K562 (cell line): Measurements from ENCODE around the gene ST14.

Experiments
- CTCF ChIP-seq, 3 experiments: IDR thresholded peaks in 2 of 3; conservative IDR thresholded peaks in 1 of 3; 2 replicates each; pipeline ENCODE4 v1.5.1; 2011 to 2012; ENCODE audit warnings: low read length in 3 of 3, mild to moderate bottlenecking in 3 of 3, control low read depth in 2 of 3, improper control_type of control experiment in 1 of 3, inconsistent platforms in 1 of 3, low read depth in 1 of 3, mixed read lengths in 1 of 3, moderate library complexity in 1 of 3; ENCODE audit not compliant: insufficient read depth in 2 of 3
- ELF4 ChIP-seq: fragments of 450-650 bp; formaldehyde crosslinking; IDR thresholded peaks from 2 replicates; pipeline ENCODE4 v1.4.0; 2022; ENCODE audit warnings: missing genetic modification characterization
- ILK ChIP-seq: fragments of 450-650 bp; IDR thresholded peaks from 2 replicates; pipeline ENCODE4 v1.6.1; 2016; ENCODE audit warnings: missing genetic modification characterization, low read depth, mild to moderate bottlenecking, missing compliant biosample characterization, moderate library complexity, borderline replicate concordance
- ZBTB43 ChIP-seq: sonication (generic); formaldehyde crosslinking; IDR thresholded peaks from 2 replicates; pipeline ENCODE4 v1.8.0; 2023; ENCODE audit warnings: mild to moderate bottlenecking, missing genetic modification reagents

- TF ChIP-seq ZBTB43 (CRISPR knock-in tag) (no peak), ILK (tag) (no peak), CTCF (IDR thresholded peaks at IDR 0.05 in 2 of 3, conservative IDR thresholded peaks at IDR 0.05 in 1 of 3; ENCODE audit: insufficient read depth in 2 of 3, low read depth in 1 of 3, low read length in 3 of 3) (no peak), ELF4 (no peak)
Observed at GRCh38 chr11:130157840-130158239, 1.7 kb upstream of the ST14 start.
